Gastroesophageal sphincter (tissue), 3 donors: ENCODE results near the gene SERPINI1.

Source experiments
- CTCF ChIP-seq, 4 experiments: fragments of 200-600 bp in 2 of 4; fragments of 450-650 bp in 2 of 4; sonication (generic) in 1 of 4; IDR thresholded peaks; one replicate each; pipeline ENCODE4 v1.5.1; 2017 to 2019; ENCODE audit warnings: antibody characterized with exemption in 4 of 4, mild to moderate bottlenecking in 2 of 4, moderate library complexity in 2 of 4
- EP300 ChIP-seq: sonication (generic); formaldehyde crosslinking; IDR thresholded peaks from one replicate; pipeline ENCODE4 v1.6.1; 2017; ENCODE audit warnings: antibody characterized with exemption, mild to moderate bottlenecking
- POLR2A ChIP-seq, 2 donors: fragments of 450-650 bp; IDR thresholded peaks; one replicate each; pipeline ENCODE4 v1.6.1; 2017; ENCODE audit warnings: antibody characterized with exemption in 2 of 2, mild to moderate bottlenecking in 2 of 2, moderate library complexity in 1 of 2
- POLR2AphosphoS5 ChIP-seq: sonication (generic); formaldehyde crosslinking; IDR thresholded peaks from one replicate; pipeline ENCODE4 v1.6.1; 2017; ENCODE audit warnings: antibody characterized with exemption

- TF ChIP-seq POLR2A (IDR thresholded peaks at IDR 0.05) (no peak), CTCF (IDR thresholded peaks at IDR 0.05) (no peak), POLR2AphosphoS5 (no peak), EP300 (no peak)
Measured at GRCh38 chr3:167742338-167742737, 6.8 kb downstream of the SERPINI1 start.
